ENCODE measurements around the gene NOM1. TPM values are rescaled to one million over a fixed set of nuclear protein-coding genes. Genes with fewer than 3 reads are reported as not detected.
"Not testable (repeated sequence)": the region's sequence is repeated elsewhere in the genome, so short reads cannot be mapped to it uniquely, and the experiment has no call there.

The NOM1 gene
- total RNA-seq, 4 donors from 2014 or later, result 12.9 to 18.0 (median 14.3) TPM

- in situ Hi-C loops (cut with MboI; ENCODE audit: low sequenced_read_pairs in 4 of 4), result no loop called here
- Histone ChIP-seq H3K4me3 (no peak overlapping the region), H3K9me3 (no peaks in the 10 kb centered on the region), H3K27me3 (no peaks in the 10 kb centered on the region), H3K36me3 (no peaks in the 10 kb centered on the region), H3K4me1 (no peaks in the 10 kb centered on the region), H3K27ac (no peak overlapping the region)
- ATAC-seq, result no peak
- intact Hi-C loops (cut with DNase I; ENCODE audit: low total_unique reads), result no loop called here
- no peak for TF ChIP-seq POLR2A (IDR thresholded peaks at IDR 0.05)
- no peak for TF ChIP-seq CTCF (IDR thresholded peaks at IDR 0.05 in 4 of 5, conservative IDR thresholded peaks at IDR 0.05 in 1 of 5)
- DNase-seq, result no peak
These were observed 14.3 kb upstream of the NOM1 start for GRCh38 chr7:156935250-156935649.

DNA sequence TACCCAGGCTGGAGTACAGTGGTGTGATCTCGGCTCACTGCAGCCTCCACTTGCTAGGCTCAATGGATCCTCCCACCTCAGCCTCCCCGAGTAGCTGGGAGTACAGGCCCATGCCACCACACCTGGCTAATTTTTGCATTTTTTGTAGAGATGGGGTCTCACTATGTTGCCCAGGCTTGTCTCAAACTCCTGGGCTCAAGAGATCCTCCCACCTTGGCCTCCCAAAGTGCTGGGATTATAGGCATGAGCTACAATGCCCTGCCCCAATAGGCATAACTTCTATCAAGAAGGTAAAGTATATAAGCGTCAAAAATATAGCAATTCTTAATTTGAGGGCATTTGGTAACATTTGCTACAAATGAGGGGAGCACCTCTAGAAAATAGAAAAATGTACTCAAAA lies 12.7 kb upstream of the NOM1 start:
- H3K9me3 ChIP-seq; H3K36me3 ChIP-seq; ATAC-seq; H3K4me1 ChIP-seq; H3K27me3 ChIP-seq; H3K27ac ChIP-seq; H3K4me3 ChIP-seq; intact Hi-C loops (cut with DNase I; ENCODE audit: low total_unique reads); in situ Hi-C loops (cut with MboI; ENCODE audit: low sequenced_read_pairs in 4 of 4); DNase-seq: not testable (repeated sequence)

DNA sequence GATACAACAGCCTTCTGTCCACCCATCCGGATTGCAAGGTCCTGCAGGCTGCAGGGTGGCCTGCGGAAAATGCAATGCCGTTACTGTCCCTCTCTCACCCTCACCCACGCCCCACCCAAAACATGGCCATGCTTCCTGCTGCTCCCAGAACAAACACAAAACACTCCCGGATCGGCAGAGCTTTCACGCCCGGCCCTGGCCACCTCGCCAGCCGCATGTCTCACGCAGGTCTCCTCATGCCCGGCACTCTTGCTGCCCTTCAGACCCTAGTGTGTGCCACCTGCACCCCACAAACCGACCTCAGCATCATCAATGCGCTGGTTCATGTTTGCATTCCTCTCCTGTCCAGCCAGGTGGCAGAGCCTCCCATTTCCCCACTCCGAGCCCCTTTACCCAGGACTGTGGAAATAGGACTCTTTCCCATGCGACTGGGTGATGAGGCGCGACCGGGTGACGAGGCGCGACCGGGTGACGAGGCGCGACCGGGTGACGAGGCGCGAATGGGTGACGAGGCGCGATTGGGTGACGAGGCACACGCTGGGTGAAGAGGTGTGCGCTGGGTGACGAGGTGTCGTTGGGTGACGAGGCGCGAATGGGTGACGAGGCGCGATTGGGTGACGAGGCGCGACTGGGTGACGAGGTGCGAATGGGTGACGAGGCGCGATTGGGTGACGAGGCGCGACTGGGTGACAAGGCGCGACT lies 8.9 kb upstream of the NOM1 start:
- intact Hi-C loops (cut with DNase I; ENCODE audit: low total_unique reads), result no loop called here
- DNase-seq (no peak), ATAC-seq (no peak)
- no peak for TF ChIP-seq POLR2A (IDR thresholded peaks at IDR 0.05)
- no peak for TF ChIP-seq CTCF (IDR thresholded peaks at IDR 0.05 in 4 of 5, conservative IDR thresholded peaks at IDR 0.05 in 1 of 5)
- Histone ChIP-seq H3K27ac (no peak overlapping the region), H3K36me3 (no peaks in the 10 kb centered on the region), H3K27me3 (peaks cover 4 to 20% (median 9%) of the 10 kb centered on the region in 3 donors), H3K4me3 (no peak overlapping the region), H3K4me1 (no peaks in the 10 kb centered on the region), H3K9me3 (no peaks in the 10 kb centered on the region)
- in situ Hi-C loops (cut with MboI; ENCODE audit: low sequenced_read_pairs in 4 of 4), result no loop called here

DNA sequence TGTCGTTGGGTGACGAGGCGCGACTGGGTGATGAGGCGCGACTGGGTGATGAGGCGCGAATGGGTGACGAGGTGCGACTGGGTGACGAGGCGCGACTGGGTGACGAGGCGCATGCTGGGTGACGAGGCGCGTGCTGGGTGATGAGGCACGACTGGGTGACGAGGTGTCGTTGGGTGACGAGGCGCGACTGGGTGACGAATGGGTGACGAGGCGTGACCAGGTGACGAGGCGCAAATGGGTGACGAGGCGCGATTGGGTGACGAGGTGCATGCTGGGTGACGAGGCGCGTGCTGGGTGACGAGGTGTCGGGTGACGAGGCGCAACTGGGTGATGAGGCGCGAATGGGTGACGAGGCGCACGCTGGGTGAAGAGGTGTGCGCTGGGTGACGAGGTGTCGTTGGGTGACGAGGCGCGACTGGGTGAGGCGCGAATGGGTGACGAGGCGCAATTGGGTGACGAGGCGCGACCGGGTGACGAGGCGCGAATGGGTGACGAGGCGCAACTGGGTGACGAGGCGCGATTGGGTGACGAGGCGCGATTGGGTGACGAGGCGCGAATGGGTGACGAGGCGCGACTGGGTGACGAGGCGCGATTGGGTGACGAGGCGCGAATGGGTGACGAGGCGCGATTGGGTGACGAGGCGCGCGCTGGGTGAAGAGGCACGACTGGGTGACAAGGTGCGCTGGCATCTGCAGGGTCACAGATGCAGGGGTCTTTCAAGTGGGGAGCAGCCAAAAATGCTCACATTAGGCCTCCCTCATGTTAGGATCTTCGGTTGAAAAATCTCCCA lies 7.9 kb upstream of the NOM1 start:
- Histone ChIP-seq H3K27ac (no peak overlapping the region), H3K4me1 (no peaks in the 10 kb centered on the region), H3K36me3 (no peaks in the 10 kb centered on the region), H3K4me3 (no peak overlapping the region), H3K27me3 (peaks cover 4 to 24% (median 9%) of the 10 kb centered on the region in 3 donors), H3K9me3 (no peaks in the 10 kb centered on the region)
- in situ Hi-C loops (cut with MboI; ENCODE audit: low sequenced_read_pairs in 4 of 4) (no loop called here), intact Hi-C loops (cut with DNase I; ENCODE audit: low total_unique reads) (no loop called here)
- ATAC-seq (no peak), DNase-seq (no peak)
- TF ChIP-seq POLR2A (IDR thresholded peaks at IDR 0.05) (no peak), CTCF (IDR thresholded peaks at IDR 0.05 in 4 of 5, conservative IDR thresholded peaks at IDR 0.05 in 1 of 5) (no peak)

DNA sequence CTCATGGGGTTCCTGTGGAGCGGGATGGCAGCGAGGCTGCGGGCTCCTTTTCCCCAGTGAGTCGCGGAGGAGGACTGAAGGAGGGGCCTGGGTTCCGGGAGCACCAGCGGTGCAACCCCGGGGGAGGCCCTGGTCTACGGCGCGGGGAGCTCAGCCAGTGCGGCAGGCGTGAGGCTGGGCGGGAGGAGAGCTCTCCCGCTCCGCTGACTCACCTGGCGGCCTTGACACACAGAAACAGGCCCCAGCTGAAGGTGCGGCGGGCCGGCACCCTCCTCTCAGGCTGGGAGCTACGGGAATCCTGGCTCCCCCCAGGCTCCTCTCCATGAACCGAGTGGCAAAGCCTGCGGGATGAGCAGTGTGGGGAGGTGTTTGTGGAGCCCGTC lies 6.8 kb upstream of the NOM1 start:
- H3K36me3 ChIP-seq, result no peaks in the 10 kb centered on the region
- no peak overlapping the region for H3K27ac ChIP-seq
- no peaks in the 10 kb centered on the region for H3K4me1 ChIP-seq
- DNase-seq, result no peak
- H3K4me3 ChIP-seq, result no peak overlapping the region
- TF ChIP-seq CTCF (IDR thresholded peaks at IDR 0.05 in 4 of 5, conservative IDR thresholded peaks at IDR 0.05 in 1 of 5), result no peak
- no peak for TF ChIP-seq POLR2A (IDR thresholded peaks at IDR 0.05)
- in situ Hi-C loops (cut with MboI; ENCODE audit: low sequenced_read_pairs in 4 of 4) (no loop called here), intact Hi-C loops (cut with DNase I; ENCODE audit: low total_unique reads) (no loop called here)
- peaks cover 4 to 24% (median 9%) of the 10 kb centered on the region in 3 donors for H3K27me3 ChIP-seq
- ATAC-seq, result no peak
- H3K9me3 ChIP-seq, result no peaks in the 10 kb centered on the region

Measured in gastrocnemius medialis (tissue), 4 donors.